ENCODE measurements around the gene CYFIP1.

The CYFIP1 gene

DNA sequence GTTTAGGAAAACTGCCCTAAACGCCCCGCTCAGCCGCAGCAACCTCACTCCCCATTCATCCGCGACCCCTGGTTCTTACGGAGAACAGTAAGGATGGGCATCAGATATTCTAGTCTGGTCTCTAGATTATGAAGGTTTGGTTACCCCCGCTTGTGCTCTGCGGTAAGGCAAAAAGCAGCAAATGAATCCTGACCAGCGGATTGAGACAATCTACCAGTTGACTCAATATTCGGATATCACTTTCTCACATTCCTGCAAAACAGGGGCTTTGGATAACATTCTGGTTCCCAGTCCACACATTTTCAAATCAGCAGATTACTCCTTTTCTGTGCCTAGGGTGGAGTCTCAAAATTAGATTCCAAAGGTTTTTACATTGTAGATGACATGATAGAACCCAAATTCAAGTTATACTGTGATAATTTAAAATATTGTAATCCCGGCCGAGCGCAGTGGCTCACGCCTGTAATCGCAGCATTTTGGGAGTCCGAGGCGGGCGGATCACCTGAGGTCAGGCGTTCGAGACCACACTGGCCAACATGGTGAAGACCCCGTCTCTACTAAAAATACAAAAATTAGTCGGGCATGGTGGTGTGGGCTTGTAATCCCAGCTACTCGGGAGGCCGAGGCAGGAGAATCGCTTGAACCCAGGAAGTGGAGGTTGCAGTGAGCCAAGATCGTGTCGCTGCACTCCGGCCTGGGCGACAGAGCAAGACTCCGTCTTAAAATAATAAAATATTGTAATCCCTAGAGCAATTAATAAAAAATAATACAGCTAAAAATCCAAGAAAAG, 1.1 kb upstream of the CYFIP1 start:
- TF ChIP-seq CTCF (conservative IDR thresholded peaks at IDR 0.05; ENCODE audit: low read depth) = no peak
- H3K27ac ChIP-seq = peak overlapping the region; percentile 88
- ChIA-PET POLR2A (ENCODE audit: low non-redundant PET) (interaction anchor here (0.6 to 1.2 kb wide), 2 partner anchors 15 to 17 kb away, joined by 4 read pairs; no protein-coding TSS in a partner anchor), CTCF (interaction anchor here (3.0 kb wide), 1 partner anchor 27 kb away, joined by 10 read pairs; no protein-coding TSS in a partner anchor)
- DNase-seq (ENCODE audit: low spot score) = no peak

DNA sequence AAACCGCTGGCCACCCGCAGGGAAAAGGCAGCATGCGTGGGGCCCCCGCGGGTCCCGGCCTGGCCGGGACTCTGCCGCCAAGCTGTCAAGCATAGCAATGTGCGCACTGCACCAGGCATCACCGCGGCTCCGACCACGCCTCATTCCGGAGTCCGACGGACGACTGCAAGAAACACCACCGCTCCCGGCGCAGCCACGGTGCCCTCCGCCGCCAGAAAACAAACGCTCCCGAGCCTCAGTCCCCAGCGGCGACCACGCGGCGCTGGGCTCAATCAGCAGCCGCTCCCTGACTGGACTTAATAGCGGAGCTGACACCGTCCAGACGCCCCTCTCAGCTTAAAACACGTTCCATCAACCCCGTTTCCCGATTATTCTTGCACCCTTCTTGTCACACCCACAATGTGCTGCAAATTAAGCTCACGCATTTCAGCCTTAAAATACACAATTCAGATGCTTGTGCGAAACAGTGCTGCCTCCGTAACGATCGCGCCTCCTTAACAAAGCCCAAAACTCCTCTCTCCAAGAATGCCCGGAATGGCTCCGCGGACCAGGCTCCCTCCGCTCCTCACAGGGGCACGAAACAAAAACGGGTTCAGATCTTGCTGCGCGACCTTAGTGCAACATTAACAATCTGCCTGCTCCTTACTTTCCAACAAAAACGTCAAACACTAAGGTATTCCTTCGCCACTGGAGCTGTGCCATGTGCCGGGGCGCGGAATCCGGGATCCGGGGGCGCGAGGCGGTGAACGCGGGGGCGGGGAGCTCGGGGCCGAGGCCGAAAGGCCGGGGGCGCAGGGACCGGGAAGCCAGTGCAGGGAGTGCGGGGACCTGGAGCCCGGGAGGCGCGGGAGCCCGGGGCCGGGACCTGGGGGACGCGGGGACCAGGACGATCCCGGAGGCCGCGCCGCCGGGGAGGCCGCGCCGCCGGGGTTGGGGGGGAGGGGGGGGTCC, 655 bp downstream of the CYFIP1 start:
- POLR2A ChIA-PET (ENCODE audit: low non-redundant PET) = interaction anchor here (0.6 to 1.0 kb wide), 2 partner anchors 25 to 27 kb away, joined by 3 read pairs; no protein-coding TSS in a partner anchor
- DNase-seq (ENCODE audit: low spot score) = peak; percentile 70
- CTCF ChIA-PET = interaction anchor here (0.6 to 3.0 kb wide), 5 partner anchors 20 to 193 kb away, joined by 3 to 10 read pairs (median 3); partner anchors contain the start of gene NIPA1
- no peak; the same call in 1 of the 2 replicates for TF ChIP-seq CTCF (conservative IDR thresholded peaks at IDR 0.05; ENCODE audit: low read depth)
- peak overlapping the region; percentile 88 for H3K27ac ChIP-seq

- POLR2A ChIA-PET (ENCODE audit: low non-redundant PET) = no interaction called here
- no peak for TF ChIP-seq CTCF (conservative IDR thresholded peaks at IDR 0.05; ENCODE audit: low read depth)
- H3K27ac ChIP-seq = peak overlapping the region; percentile 88
- CTCF ChIA-PET = interaction anchor here (0.6 to 3.0 kb wide), 3 partner anchors 24 to 1661 kb away, joined by 3 to 10 read pairs (median 3); no protein-coding TSS in a partner anchor
- DNase-seq (ENCODE audit: low spot score) = no peak
Observed at GRCh38 chr15:22978691-22979237, 1.4 kb downstream of the CYFIP1 start.

- no peak overlapping the region for H3K27ac ChIP-seq
- no peak for TF ChIP-seq CTCF (conservative IDR thresholded peaks at IDR 0.05; ENCODE audit: low read depth)
- DNase-seq (ENCODE audit: low spot score) = no peak
- POLR2A ChIA-PET (ENCODE audit: low non-redundant PET) = no interaction called here
- CTCF ChIA-PET = interaction anchor here (0.6 kb wide), 1 partner anchor 19 kb away, joined by 3 read pairs; no protein-coding TSS in a partner anchor
Observed at GRCh38 chr15:22974745-22975144, 5.4 kb downstream of the CYFIP1 start.

GRCh38 chr15:22973987-22974386, 6.2 kb downstream of the CYFIP1 start:
- ChIA-PET CTCF (interaction anchor here (0.6 kb wide), 1 partner anchor 18 kb away, joined by 3 read pairs; no protein-coding TSS in a partner anchor), POLR2A (ENCODE audit: low non-redundant PET) (no interaction called here)
- TF ChIP-seq CTCF (conservative IDR thresholded peaks at IDR 0.05; ENCODE audit: low read depth) = no peak
- H3K27ac ChIP-seq = no peak overlapping the region
- DNase-seq (ENCODE audit: low spot score) = no peak

GRCh38 chr15:22973286-22973685, 6.9 kb downstream of the CYFIP1 start:
- DNase-seq (ENCODE audit: low spot score) = no peak
- POLR2A ChIA-PET (ENCODE audit: low non-redundant PET) = no interaction called here
- no peak for TF ChIP-seq CTCF (conservative IDR thresholded peaks at IDR 0.05; ENCODE audit: low read depth)
- CTCF ChIA-PET = no interaction called here
- H3K27ac ChIP-seq = no peak overlapping the region
